Cerebellar nuclear complex (tissue), 1 donor: Measurements from ENCODE around the gene CSNK2B.

Experiments used
- DNase-seq, 2 experiments: peaks; one replicate each; lab custom pipeline; 2025; lab: John Stamatoyannopoulos, UW

CSNK2B gene

GRCh38 chr6:31660381-31661261, 5.3 kb upstream of the CSNK2B start, which contains the start of gene C6orf47:
Gene C6orf47, minus strand, starts transcription at chr6:31660778. Its CDS starts 831 bp downstream, at chr6:31659947.
- DNase-seq: peak in 1 of 2 experiments; percentile 14

GRCh38 chr6:31661262-31662123, 4.4 kb upstream of the CSNK2B start:
- no peak for DNase-seq

- DNase-seq: no peak
These were observed 3.7 kb upstream of the CSNK2B start for GRCh38 chr6:31662124-31662723.

- DNase-seq: no peak
These were observed 2.5 kb upstream of the CSNK2B start for GRCh38 chr6:31663126-31663960.

GRCh38 chr6:31663961-31664789, 1.7 kb upstream of the CSNK2B start:
- DNase-seq: no peak

GRCh38 chr6:31664790-31665500, 935 bp upstream of the CSNK2B start, which contains the start of gene GPANK1:
Gene GPANK1, minus strand, starts transcription at chr6:31664997. Its CDS starts 519 bp downstream, at chr6:31664478.
- peak; percentile 61 to 88 for DNase-seq

- no peak for DNase-seq
These were observed 571 bp downstream of the CSNK2B start for GRCh38 chr6:31666337-31666965.

- DNase-seq: no peak
These were observed 3.8 kb downstream of the CSNK2B start, which contains the start of gene LY6G5B for GRCh38 chr6:31669676-31670075. Gene LY6G5B, plus strand, starts transcription at chr6:31669976. Its CDS starts 975 bp downstream, at chr6:31670951.

GRCh38 chr6:31676322-31676903, 10.5 kb downstream of the CSNK2B start:
- DNase-seq: no peak

GRCh38 chr6:31676904-31677303, 11.0 kb downstream of the CSNK2B start:
- DNase-seq: no peak

GRCh38 chr6:31677955-31678354, 12.1 kb downstream of the CSNK2B start:
- DNase-seq: no peak

GRCh38 chr6:31680226-31681134, 14.6 kb downstream of the CSNK2B start, which contains the start of gene LY6G5C:
Gene LY6G5C, minus strand, starts transcription at chr6:31681067. Its CDS starts 694 bp downstream, at chr6:31680373.
- peak in 1 of 2 experiments; percentile 72 for DNase-seq

GRCh38 chr6:31681135-31681671, 15.3 kb downstream of the CSNK2B start:
- no peak for DNase-seq

- DNase-seq: no peak
These were observed 17.7 kb downstream of the CSNK2B start for GRCh38 chr6:31683591-31683990.

- DNase-seq: no peak
These were observed 20.6 kb downstream of the CSNK2B start for GRCh38 chr6:31686483-31686882.

- no peak for DNase-seq
These were observed 21.4 kb downstream of the CSNK2B start for GRCh38 chr6:31687321-31687720.
